Activated T-cell treated with anti-CD3 and anti-CD28 coated beads for 48 hours (primary cell): Measurements from ENCODE around the gene NUP133.
"Not testable (repeated sequence)": the region's sequence is repeated elsewhere in the genome, so short reads cannot be mapped to it uniquely, and the experiment has no call there.

Experiments used
- DNase-seq: peaks from one replicate; pipeline ENCODE4 v3.0.0-alpha.2; 2020; ENCODE audit warnings: low read depth

NUP133 gene

GRCh38 chr1:229507951-229508822 is at the start of gene NUP133:
TSS of gene NUP133 (minus strand) at chr1:229508341. CDS start at chr1:229508249, 92 bp downstream.
- DNase-seq: peak; percentile 98

GRCh38 chr1:229557200-229557850 is 49.2 kb upstream of the NUP133 start:
- DNase-seq: no peak

GRCh38 chr1:229554886-229555621 is 46.9 kb upstream of the NUP133 start:
- DNase-seq: no peak

GRCh38 chr1:229553621-229554130 is 45.5 kb upstream of the NUP133 start:
- DNase-seq: no peak

GRCh38 chr1:229552732-229553131 is 44.6 kb upstream of the NUP133 start:
- DNase-seq: no peak

- DNase-seq: no peak
These were observed 42.8 kb upstream of the NUP133 start for GRCh38 chr1:229550812-229551567.

GRCh38 chr1:229547542-229547941 is 39.4 kb upstream of the NUP133 start:
- no peak for DNase-seq

- DNase-seq: no peak
These were observed 36.4 kb upstream of the NUP133 start for GRCh38 chr1:229544587-229544986.

- DNase-seq: no peak
These were observed 31.8 kb upstream of the NUP133 start for GRCh38 chr1:229539863-229540506.

GRCh38 chr1:229538945-229539344 is 30.8 kb upstream of the NUP133 start:
- no peak for DNase-seq

GRCh38 chr1:229537894-229538293 is 29.8 kb upstream of the NUP133 start:
- DNase-seq: no peak

- DNase-seq: no peak
These were observed 28.8 kb upstream of the NUP133 start for GRCh38 chr1:229536982-229537381.

GRCh38 chr1:229535230-229535629 is 27.1 kb upstream of the NUP133 start:
- no peak for DNase-seq

GRCh38 chr1:229531326-229531725 is 23.2 kb upstream of the NUP133 start:
- DNase-seq: no peak

GRCh38 chr1:229529639-229530038 is 21.5 kb upstream of the NUP133 start:
- no peak for DNase-seq

- no peak for DNase-seq
These were observed 18.6 kb upstream of the NUP133 start for GRCh38 chr1:229526695-229527094.

- no peak for DNase-seq
These were observed 14.9 kb upstream of the NUP133 start for GRCh38 chr1:229523052-229523451.

GRCh38 chr1:229514578-229515275 is 6.6 kb upstream of the NUP133 start:
- peak; percentile 34 for DNase-seq

GRCh38 chr1:229511625-229512024 is 3.5 kb upstream of the NUP133 start:
- DNase-seq: not testable (repeated sequence)

GRCh38 chr1:229511201-229511600 is 3.1 kb upstream of the NUP133 start:
- not testable (repeated sequence) for DNase-seq

GRCh38 chr1:229509576-229509975 is 1.4 kb upstream of the NUP133 start:
- DNase-seq: no peak
